Hypothalamus (tissue), 51 donors: ENCODE data around the gene TMEM238.
A peak's percentile ranks its signal among the peaks of the same experiment; 100 is the strongest.
"Not testable (repeated sequence)": the region's sequence is repeated elsewhere in the genome, so short reads cannot be mapped to it uniquely, and the experiment has no call there.

ENCODE experiments used
- DNase-seq, 51 donors: peaks; one replicate each; lab custom pipeline; 2025; lab: John Stamatoyannopoulos, UW

The TMEM238 gene

DNA sequence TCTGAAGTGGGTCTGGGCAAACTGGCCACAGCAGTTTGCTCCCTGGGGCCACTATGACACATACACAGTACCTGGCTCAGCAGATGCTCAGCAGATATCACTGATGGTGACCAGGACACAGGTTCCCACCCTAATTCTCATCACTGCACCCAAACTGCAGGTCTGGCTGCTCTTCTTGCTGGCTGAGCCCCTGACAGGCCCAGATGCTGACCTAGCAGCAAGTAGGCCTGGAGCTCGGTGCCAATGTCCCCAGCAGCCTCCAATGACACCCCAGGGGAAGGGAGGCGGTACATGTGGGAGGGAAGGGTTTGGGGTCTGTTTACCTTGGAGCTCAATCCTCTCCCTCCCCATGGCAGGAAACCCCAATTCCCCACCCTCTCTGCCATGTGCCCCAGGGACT, 18.4 kb upstream of the TMEM238 start:
- DNase-seq = no peak

DNA sequence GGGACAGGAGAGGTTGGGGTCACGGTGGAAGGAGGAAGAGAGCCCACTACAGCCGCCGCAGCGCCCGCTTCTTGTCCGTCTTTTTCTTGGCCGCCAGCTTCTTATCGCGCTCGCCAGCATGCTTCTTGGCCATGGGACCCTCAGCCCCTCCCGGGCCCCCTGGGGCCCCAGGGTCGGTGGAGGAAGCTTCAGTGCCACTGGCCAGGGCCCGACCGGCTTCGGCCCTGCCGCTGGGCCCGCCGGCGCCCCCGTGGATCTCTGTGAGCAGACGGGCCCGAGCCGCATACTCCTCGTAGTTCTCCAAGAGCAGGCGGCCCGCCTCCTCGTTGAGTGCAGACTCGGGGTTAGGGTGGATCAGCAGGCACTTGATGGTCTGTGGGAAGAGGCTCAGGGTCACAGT, 17.3 kb upstream of the TMEM238 start:
- not testable (repeated sequence) for DNase-seq

DNA sequence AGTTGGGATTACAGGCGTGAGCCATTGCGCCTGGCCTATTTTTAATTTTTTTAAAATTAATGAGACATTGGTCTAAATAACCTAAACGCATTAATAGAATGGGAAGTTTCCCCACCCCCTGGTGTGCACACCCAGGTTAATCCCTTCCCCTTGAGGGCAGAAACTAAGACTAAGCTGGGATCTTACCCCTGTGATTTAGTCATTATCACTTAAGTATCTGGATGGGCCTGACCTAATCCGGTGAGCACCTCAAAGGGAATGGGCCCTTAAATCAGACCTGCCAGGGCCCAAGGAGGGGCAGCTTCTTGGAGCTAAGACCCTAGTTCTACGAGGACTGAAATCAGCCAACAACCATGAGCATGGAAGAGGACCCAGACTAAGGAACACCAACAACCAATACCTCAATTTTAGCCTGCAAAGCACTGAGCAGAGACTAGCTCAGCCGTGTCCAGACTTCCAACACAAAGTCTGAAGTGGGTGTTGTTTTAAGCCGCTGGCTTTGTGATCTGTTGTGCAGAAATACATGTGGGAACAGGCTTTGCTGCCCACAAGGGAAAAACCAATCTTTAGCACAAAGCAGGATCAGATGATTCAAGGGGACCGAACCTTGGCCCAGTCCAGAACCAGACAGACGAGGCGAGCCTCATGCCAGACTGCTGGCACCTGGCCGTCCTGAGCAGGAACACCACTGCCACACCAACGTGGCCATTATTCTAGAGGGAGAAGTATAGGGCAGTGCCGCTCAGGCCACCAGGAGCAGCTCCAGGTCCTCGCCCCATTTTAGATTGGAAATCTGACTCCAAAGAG, 16.4 kb upstream of the TMEM238 start:
- no peak for DNase-seq

DNA sequence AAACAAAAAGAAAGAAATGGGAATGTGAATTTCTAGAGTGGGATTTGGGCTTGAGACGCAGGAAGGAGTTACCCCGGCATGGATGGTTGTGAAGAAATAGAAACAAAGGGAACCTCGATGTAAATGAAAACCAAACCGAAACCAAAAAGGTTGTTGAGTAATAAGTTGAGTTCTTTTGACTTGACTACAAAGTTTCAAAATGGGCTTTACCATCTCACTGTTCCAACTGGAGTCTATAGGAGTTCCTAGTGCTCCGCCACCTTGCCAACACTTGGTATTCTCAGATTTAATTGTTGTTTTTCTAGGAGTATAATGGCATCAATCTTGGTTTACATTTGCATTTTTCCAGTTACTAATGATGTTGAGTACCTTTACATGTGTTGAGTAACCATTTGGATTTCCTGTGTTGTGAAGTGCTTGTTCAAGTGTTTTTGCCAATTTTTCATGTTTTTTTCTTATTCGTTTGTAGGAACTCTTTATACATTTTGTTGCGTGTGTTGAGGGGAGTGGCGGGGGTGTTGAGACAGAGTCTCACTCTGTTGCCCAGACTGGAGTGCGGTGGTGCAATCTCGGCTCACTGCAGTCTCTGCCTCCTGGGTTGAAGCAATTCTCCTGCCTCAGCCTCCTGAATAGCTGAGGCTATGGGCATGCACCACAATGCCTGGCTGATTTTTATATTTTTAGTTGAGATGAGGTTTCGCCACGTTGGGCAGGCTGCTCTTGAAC, 14.3 kb upstream of the TMEM238 start:
- DNase-seq = no peak

DNA sequence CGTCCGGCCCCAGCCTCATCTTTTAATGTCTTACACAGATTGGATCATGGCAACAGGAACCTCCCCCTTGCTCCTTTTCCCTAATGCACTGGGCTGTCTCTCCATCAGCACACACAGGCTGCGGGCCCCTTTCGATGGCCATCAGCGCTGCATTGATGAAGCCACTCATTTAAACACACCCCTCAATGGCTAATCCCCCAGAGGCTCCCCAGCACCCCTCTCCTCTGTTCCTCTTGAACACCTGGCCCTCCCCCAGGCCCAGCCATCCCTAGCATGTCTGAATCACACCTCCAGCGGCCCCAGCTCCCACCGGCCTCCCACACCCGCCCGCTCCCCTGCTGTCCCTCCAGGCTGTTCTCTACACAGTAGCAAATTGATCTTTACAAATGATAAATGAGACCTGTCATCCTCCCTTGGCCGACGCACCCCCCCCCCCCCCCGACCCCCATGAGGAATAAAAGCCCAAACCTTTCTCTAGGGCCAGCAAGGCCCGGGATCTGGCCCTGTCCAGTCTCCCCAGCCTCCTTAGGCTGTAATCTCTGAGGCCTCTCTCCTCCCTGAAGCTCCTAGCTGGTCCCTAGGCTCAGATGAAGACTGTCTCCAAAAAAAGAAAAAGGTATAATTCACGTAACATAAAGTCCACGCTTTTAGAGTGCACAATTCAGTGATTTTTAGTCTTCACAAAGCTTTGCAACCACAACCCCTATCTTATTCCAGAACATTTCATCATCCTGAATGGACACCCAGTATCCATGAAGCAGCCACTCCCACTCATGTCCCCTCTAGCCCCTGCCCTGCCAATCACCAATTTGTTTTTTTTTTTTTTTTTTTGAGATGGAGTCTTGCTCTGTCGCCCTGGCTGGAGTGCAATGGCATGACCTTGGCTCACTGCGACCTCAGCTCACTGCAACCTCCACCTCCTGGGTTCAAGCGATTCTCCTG, 9.0 kb upstream of the TMEM238 start:
- no peak for DNase-seq

DNA sequence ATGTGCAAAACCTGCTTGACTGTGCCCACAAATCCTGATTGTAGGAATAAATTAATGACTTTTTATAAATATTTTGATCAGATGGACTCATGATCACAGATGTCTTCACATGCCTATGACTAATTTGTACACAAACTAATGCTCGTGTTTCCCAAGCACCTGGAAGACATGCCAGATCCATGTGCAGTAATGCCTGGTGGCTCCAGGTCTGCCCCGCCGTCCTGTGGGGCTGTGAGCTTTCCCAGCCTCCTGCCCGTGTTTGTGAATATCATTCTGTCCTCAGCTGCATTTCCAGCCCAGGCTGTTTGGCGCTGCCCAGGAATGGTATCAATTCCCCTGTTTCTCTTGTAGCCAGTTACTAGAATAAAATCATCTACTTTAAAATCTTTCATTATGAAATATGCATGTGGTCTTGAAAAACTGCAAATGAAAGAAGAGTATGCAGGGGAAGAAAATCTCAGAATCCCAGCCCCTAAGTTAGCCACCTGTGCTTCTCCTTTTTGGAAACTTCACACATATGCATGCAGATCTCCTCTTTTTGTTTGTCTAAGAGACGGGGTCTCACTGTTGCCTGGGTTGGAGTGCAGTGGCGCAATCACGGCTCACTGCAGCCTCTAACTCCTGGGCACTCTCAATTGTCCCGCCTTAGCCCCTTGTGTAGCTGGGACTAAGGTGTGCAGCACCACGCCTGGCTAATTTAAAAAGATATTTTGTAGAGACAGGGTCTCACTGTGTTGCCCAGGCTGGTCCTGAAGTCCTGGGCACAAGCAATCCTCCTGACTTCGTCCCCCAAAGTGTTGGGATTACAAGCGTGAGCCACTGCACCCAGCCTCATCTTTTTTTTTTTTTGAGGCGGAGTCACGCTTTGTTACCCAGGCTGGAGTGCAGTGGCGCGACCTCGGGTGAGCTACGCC, 7.9 kb upstream of the TMEM238 start:
- no peak for DNase-seq

DNA sequence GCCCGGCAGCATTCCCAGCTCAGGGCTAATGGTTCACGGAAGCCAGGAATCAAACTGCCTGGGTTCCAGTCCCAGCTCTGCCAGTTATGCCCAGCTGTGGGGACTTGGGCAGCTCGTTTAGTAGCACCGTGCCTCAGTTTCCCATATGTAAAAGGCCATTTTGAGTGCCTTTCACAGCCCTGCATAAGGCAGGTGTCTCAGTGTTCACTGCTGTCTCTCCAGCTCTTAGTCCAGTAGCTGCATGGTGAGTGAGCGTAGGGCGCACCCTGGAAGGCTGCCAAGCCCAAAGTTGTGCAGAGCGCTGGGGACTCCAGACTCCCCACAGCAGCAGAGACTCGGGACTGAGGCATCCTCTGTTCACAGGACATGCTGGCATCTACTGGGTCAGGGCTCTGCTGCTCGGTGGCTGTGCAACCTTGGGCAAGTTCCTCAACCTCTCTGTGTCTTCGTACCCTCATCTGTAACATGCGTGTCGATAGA, 7.1 kb upstream of the TMEM238 start:
- DNase-seq = no peak

DNA sequence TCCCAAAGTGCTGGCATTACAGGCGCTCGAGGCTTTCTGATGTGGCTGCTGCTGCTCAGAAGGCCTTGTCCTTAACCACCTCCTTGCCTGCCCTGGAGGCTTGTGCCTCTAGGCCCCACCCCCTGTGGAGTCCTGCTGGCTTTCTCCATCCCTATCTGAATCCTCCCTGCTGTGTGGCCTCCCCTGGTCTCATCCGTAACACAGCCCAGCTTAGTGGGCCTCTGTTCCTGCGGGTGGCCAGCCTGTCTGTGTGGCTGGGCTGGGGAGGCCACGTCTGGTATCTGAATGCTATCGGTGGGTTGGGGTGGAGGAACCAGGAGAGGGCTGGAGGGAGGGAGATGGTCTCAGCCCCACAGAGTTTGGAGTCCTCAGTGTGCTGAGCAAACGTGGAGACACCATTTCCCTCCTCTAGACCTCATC, 6.4 kb upstream of the TMEM238 start:
- DNase-seq = no peak

DNA sequence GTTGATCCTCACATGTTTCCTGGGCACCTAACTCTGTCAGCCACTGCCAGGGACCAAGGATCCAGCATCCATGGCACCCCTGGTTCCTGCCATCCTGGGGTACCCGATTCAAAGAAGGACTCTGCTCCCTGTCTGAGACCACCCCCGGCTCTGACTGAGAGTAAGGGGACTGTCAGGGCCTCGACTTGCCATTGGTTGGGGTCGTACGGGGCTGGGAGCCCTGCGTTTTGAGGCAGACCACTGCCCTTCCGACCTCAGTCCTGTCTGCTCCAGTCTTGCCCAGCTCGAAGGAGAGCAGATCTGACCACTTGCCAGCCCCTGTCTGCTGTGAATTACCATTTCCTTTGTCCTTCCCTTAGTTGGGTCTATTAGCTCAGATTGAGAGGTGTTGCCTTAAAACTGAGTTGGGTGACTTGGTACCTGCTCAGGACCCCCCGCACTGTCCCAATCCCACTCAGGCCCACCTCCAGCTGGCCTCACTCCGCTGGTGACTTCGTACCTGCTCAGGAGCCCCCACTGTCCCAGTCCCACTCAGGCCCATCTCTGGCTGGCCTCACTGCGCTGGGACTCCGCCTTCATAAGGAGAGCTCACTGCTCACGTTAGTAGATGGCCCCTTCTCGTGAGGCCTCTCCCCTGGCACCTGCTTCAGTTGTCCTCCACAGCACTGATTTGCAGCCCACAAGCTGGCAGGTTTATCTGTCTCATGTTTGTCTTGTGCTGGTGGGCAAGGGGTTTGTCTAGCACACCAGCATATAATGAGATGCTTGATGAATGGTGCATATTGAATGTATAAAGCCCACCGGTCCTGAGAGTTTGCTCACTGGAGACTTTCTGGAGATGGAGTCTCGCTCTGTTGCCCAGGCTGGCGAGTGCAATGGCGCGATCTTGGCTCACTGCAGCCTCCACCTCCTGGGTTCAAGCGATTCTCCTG, 5.6 kb upstream of the TMEM238 start:
- no peak for DNase-seq

DNA sequence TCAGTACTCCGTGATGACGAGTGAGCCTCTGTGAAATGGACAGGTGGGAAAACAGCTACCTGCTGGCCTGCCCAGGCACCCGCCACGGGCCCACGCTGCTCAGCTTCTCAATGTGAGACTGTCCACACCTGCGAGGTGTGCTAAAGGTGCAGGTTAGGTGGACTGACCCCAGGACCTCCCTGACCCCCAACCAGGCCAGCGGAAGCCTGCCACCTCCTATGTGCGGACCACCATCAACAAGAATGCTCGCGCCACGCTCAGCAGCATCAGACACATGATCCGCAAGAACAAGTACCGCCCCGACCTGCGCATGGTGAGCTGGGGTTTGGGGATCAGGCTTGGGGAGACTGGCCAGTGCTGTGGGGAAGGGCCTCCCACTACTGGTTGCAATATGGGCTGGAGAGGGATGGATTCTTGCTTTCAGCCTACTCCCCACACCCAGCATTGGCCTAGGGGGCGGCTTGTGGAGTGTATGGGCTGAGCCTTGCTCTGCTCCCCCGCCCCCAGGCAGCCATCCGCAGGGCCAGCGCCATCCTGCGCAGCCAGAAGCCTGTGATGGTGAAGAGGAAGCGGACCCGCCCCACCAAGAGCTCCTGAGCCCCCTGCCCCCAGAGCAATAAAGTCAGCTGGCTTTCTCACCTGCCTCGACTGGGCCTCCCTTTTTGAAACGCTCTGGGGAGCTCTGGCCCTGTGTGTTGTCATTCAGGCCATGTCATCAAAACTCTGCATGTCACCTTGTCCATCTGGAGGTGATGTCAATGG, 3.8 kb upstream of the TMEM238 start:
- no peak for DNase-seq

DNA sequence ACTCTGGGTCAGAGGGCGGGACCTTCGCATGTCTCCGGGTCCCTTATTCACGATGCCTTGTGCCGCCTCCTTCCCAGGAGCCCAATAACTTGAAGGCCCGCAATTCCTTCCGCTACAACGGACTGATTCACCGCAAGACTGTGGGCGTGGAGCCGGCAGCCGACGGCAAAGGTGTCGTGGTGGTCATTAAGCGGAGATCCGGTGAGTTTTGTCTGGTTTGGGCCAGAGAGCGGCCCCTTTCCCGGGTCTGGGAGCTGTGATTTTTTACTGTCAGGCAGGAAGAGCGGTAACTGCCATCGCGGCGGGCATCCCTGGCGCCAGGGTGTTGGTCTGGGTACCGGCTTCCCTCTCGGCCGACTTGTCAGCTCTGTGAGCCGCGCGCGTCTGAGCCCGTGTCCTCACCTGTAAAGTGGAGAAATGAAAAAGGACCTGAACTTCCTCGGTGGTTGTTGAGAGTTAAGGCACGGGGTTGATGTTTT, 2.4 kb upstream of the TMEM238 start:
- DNase-seq = peak in 1 of 51 donors; percentile 44

DNA sequence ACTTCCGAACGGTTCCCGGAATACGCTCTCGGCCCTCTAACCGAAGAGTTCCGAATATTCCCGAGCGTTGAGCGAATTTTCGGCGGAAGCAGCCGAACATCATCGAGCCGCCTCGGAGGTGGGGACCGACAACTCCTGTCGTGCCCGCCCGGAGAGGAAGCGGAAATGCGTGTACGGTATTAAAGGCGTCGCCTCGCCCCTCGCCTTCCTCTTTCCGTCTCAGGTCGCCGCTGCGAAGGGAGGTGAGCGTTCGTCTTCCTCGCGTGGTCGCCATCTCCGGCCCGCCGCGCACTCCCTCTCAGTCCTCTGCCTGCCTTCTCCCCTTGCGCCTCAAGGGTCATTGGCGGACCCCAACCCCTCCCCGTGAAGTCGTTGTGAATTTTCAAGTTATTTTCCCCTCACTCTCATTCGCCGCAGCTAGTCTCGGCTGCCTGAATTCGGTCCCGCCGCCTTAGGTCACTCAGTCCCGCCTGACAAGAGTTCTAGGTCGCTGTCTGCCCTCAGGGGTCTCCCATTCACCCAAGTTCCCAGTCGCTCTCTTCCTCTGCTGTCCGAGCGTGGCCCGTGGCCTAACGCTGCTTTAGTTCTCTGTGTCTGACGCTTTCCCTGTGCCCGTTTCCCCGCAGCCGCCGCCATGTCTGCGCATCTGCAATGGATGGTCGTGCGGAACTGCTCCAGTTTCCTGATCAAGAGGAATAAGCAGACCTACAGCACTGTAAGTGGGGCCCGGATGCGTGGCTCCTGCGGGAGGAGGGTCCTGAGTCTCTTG, 1.8 kb upstream of the TMEM238 start, which contains the start of gene RPL28:
RPL28 (plus strand) TSS at position 209 of the 769 bp plus-strand sequence; CDS start at position 635, 426 bp downstream.
- peak in 50 of 51 donors; percentile 42 to 100 (median 97) for DNase-seq

DNA sequence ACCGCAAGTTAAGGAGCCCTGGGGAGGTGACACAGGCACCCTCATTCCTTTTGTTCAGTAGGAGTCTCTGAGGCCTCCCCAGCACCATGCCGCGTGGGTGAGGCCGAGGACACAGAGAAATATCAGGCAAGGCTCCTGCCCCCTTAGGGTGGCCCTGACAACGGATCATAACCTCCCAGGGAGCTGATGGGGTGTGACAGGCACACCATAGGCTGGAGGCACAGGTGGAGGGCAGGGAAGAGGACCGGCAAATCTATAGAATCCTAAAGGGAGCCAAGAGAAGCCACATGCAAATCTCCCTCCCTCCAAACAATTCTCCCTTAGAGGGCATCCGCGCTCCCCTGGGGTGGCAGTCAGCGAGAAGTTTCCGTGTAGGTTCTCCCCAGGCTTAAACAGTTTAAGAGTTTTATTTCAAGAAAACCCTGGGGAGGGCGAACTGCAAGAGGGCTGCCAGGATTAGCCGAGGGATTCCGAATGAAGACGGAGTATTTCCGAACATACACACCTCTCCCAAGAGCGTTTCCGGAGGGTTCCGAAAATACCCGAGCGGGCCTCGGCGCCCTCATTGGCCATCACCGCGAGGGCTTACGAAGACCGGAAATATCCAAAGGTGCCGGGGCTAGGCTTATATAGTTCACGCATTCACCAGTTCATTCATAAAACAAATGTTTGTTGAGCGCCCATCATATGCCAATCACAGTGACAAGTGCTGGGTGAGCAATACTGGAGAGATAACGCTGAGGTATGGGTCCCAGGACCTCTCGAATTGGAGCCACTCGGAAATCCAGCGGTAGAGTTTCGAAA, 1.0 kb upstream of the TMEM238 start:
- DNase-seq = peak in 50 of 51 donors; percentile 41 to 99 (median 88)

DNA sequence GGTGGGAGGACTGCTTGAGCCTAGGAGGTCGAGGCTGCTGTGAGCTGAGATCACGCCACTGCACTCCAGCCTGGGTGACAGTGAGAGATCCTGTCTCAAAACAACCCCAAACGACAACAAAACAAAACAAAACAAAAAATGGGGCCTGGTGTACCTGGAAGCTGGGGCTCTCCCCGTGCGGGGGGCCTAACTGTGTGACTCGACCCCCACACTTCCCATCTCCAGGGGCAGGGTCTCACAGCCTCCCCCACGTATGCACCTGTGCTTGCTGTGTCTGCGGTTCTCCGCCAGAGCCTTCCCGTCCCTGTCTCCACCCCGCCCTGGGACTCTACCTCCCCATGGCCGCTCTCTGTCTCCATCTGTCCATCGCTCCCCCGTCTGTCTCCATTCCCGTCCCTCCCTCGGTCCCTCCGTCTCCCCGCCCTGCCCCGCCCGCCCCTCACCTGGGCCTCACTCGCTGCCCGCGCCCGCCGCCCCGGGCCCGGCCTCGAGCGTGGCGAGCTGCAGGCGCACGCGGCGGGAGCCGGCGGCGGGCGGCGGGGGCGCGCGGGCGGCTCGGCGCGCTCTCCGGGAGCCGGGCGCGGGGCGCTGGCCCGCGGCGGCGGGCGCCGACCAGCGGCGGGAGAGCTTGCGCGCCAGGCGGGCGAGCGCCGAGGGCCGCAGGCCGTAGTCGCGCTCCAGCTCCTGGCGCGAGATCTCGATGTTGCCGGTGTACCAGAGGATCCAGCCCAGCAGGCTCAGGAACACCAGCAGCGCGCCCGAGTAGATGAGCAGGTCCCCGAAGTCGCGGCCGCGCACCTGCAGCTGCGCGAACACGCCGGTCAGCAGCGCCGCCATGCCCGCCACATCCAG, 587 bp downstream of the TMEM238 start:
- DNase-seq = peak in 35 of 51 donors; percentile 5 to 68 (median 31)

DNA sequence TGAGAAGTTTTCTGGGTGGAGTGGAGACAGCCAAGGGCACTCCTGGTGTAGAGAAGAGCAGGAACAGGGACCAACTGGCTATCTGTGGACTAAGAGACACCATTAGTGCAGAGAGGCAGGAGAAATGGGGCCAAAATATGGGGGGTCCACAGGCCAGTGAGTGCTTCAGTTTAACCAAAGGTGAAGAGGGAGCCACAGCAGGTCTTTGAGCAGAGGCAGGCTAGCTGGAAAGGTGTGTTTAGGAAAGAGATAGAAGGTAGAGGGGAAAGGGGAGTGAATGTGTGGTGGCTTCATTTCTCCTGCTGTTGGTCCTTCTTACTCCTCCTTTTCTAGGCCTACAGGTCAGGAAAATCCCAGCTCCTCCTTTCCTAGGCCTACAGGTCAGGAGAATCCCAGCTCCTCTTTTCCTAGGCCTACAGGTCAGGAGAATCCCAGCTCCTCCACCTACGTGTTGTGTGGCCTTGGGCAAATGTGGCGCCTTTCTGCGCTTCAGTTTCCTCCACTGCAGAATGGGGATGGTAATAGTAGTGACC, 1.5 kb downstream of the TMEM238 start:
- DNase-seq = no peak
